ENCODE measurements around the gene OTULINL.

- TF ChIP-seq RARB (CRISPR knock-in tag; IDR thresholded peaks at IDR 0.05) (no peak), TOX (CRISPR knock-in tag; IDR thresholded peaks at IDR 0.05; ENCODE audit: borderline replicate concordance) (no peak), OSR1 (CRISPR knock-in tag; IDR thresholded peaks at IDR 0.05) (no peak), ZNF8 (CRISPR knock-in tag; IDR thresholded peaks at IDR 0.05) (no peak), ZFP3 (CRISPR knock-in tag; IDR thresholded peaks at IDR 0.05) (no peak), ZFP30 (CRISPR knock-in tag; IDR thresholded peaks at IDR 0.05) (no peak), ARNTL (CRISPR knock-in tag; IDR thresholded peaks at IDR 0.05; ENCODE audit: borderline replicate concordance, low read depth) (no peak), ESRRG (CRISPR knock-in tag; IDR thresholded peaks at IDR 0.05) (no peak), TSHZ2 (CRISPR knock-in tag; IDR thresholded peaks at IDR 0.05) (no peak), PATZ1 (CRISPR knock-in tag; IDR thresholded peaks at IDR 0.05; ENCODE audit: borderline replicate concordance) (no peak)
Measured at GRCh38 chr5:14595891-14596290, 14.3 kb downstream of the OTULINL start.

All from SK-N-SH treated with all-trans-retinoic acid at 6 μM for 48 hours (cell line).